Inflammatory macrophage (primary cell): ENCODE measurements around the gene VSIG8.

Experiments
- DNase-seq, 2 donors: peaks; one replicate each; pipeline ENCODE4 v3.0.0-alpha.2; 2020 to 2022

VSIG8 gene

GRCh38 chr1:159883134-159883533, 20.7 kb upstream of the VSIG8 start:
- no peak for DNase-seq

- DNase-seq, result peak; percentile 43 to 49
Measured at GRCh38 chr1:159882527-159882862, 20.0 kb upstream of the VSIG8 start.

GRCh38 chr1:159881622-159882526, 19.4 kb upstream of the VSIG8 start:
- DNase-seq, result peak; percentile 54 to 76

- DNase-seq, result peak; percentile 24 to 26
Measured at GRCh38 chr1:159880430-159880829, 18.0 kb upstream of the VSIG8 start.

GRCh38 chr1:159879977-159880376, 17.5 kb upstream of the VSIG8 start:
- peak; percentile 81 to 87 for DNase-seq

GRCh38 chr1:159879136-159879535, 16.7 kb upstream of the VSIG8 start:
- no peak for DNase-seq

- DNase-seq, result no peak
Measured at GRCh38 chr1:159877695-159878444, 15.4 kb upstream of the VSIG8 start.

GRCh38 chr1:159873530-159874143, 11.2 kb upstream of the VSIG8 start:
- peak in 1 of 2 donors; percentile 26 for DNase-seq

GRCh38 chr1:159872891-159873290, 10.4 kb upstream of the VSIG8 start:
- no peak for DNase-seq

GRCh38 chr1:159870704-159871103, 8.2 kb upstream of the VSIG8 start:
- no peak for DNase-seq

- no peak for DNase-seq
Measured at GRCh38 chr1:159869607-159870006, 7.2 kb upstream of the VSIG8 start.

- DNase-seq, result peak in 1 of 2 donors; percentile 46
Measured at GRCh38 chr1:159869173-159869572, 6.7 kb upstream of the VSIG8 start.

GRCh38 chr1:159868766-159869165, 6.3 kb upstream of the VSIG8 start:
- no peak for DNase-seq

GRCh38 chr1:159867664-159868026, 5.2 kb upstream of the VSIG8 start:
- no peak for DNase-seq

- no peak for DNase-seq
Measured at GRCh38 chr1:159866905-159867663, 4.6 kb upstream of the VSIG8 start.

GRCh38 chr1:159866066-159866465, 3.6 kb upstream of the VSIG8 start:
- no peak for DNase-seq

GRCh38 chr1:159864262-159864661, 1.8 kb upstream of the VSIG8 start:
- DNase-seq, result no peak

GRCh38 chr1:159862031-159862430, 426 bp downstream of the VSIG8 start:
- DNase-seq, result no peak

GRCh38 chr1:159861218-159861617, 1.2 kb downstream of the VSIG8 start:
- DNase-seq, result no peak

- DNase-seq, result no peak
Measured at GRCh38 chr1:159860456-159860855, 2.0 kb downstream of the VSIG8 start.

- no peak for DNase-seq
Measured at GRCh38 chr1:159859767-159860322, 2.6 kb downstream of the VSIG8 start.

- DNase-seq, result no peak
Measured at GRCh38 chr1:159857889-159858288, 4.6 kb downstream of the VSIG8 start.
